Activated CD4-positive, CD25-positive, alpha-beta regulatory T cell treated with anti-CD3 and anti-CD28 coated beads, Interleukin-2, amount 50 U/mL, for 24 hours (primary cell): ENCODE results near the gene GPC6.
A peak's percentile ranks its signal among the peaks of the same experiment; 100 is the strongest.

Source experiments
- ATAC-seq, 2 donors: fragments of 150-1000 bp; cut with Tn5 transposase; one replicate each; pipeline ENCODE4 v1.10.0; 2021; ENCODE audit warnings: mild to moderate bottlenecking in 1 of 2, moderate library complexity in 1 of 2

The GPC6 gene

GRCh38 chr13:94454334-94454733, 1227.7 kb downstream of the GPC6 start:
- no peak for ATAC-seq

GRCh38 chr13:94454906-94455305, 1228.3 kb downstream of the GPC6 start:
- peak; percentile 25 to 62 for ATAC-seq

GRCh38 chr13:94455414-94455813, 1228.8 kb downstream of the GPC6 start:
- ATAC-seq = no peak
